LNCaP clone FGC (cell line): ENCODE data around the gene PPARG.

Source experiments
- DNase-seq: peaks from one replicate; pipeline ENCODE4 v3.0.0-alpha.2; 2011; ENCODE audit warnings: low read depth
- H3K4me3 ChIP-seq: 2 replicates; pipeline ENCODE4 v1.5.1; 2011; ENCODE audit warnings: mild to moderate bottlenecking, low read depth, low read length, control low read depth
- TF ChIP-seq, protein P1 (sequence below): IDR thresholded peaks from 2 replicates; pipeline ENCODE4 v1.5.1; 2012; ENCODE audit warnings: mild to moderate bottlenecking; ENCODE audit not compliant: control insufficient read depth, insufficient read depth; ENCODE audit errors: extremely low read depth

Gene PPARG

DNA sequence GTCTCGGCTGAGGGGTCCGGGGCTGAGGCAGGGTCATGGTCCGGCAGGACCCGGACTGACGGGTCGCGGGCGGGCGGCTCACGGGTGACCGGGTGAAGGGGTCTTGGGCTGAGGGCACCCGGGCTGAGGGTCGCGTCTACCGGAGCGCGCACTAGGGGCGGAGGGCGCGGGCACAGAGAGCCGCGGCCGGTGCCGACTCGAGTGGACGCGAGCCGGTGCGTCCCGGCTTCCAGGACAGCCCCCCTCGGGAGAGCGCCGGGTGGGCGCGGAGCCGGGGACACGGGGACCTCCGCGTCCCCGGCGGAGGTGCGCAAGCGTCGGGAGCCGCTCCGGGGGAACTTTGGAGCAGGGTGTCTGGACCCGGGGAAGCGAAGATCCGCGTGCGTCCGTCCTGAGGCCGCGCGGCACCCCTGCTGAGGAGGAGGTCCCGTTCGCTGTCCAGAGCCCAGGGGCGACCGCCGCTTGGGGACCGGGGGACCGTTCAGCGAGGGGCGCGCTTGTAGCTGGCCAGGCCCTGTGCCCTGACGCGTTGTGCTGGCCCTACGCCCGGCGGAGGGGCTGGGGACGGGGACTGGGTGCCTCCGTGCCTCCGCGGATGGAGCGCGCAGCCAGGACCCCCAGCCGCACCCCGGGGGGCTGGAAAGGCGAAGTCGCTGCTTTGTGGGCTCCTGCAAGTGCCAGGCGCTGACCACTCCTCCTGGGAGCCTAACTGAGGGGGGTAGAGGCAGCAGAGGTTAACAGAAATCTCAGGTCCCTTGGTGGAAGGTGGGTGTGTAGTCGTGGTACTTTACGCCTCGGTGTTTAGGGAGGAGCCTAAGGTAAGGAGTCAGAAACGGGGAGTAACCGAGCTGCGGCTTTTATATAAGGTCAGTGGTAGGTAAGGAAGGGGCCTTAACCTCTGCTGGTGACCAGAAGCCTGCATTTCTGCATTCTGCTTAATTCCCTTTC, at the start of gene PPARG:
Gene PPARG, plus strand, starts transcription at position 889 of the 948 bp plus-strand sequence. CDS start 90,642 bp downstream, outside the sequence.
- no peak for DNase-seq
- TF ChIP-seq, protein P1, sequence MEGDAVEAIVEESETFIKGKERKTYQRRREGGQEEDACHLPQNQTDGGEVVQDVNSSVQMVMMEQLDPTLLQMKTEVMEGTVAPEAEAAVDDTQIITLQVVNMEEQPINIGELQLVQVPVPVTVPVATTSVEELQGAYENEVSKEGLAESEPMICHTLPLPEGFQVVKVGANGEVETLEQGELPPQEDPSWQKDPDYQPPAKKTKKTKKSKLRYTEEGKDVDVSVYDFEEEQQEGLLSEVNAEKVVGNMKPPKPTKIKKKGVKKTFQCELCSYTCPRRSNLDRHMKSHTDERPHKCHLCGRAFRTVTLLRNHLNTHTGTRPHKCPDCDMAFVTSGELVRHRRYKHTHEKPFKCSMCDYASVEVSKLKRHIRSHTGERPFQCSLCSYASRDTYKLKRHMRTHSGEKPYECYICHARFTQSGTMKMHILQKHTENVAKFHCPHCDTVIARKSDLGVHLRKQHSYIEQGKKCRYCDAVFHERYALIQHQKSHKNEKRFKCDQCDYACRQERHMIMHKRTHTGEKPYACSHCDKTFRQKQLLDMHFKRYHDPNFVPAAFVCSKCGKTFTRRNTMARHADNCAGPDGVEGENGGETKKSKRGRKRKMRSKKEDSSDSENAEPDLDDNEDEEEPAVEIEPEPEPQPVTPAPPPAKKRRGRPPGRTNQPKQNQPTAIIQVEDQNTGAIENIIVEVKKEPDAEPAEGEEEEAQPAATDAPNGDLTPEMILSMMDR = no peak
- H3K4me3 ChIP-seq = peak within 1 kb of the TSS; percentile 56

DNA sequence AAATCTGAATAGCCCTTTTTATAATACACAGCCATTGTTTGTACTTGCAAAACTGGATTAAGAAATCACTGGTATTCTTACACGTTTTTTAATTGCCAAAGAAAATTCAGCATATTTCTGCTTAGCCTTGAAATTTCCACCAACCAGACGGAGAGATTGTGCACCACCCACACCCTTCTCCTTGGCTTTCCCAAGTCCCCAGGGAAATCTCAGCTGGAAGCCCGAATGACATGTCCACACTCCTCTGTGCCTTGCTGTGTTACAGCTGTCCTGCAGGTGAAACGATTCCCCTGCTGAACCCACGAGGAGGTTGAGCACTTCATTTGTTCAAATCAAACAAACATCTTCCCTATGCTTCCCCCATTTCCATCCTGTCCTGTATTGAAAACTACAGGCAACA, 49.6 kb upstream of the PPARG start:
- TF ChIP-seq, protein P1 = no peak
- H3K4me3 ChIP-seq = no peak overlapping the region
- no peak for DNase-seq

- no peak for DNase-seq
- H3K4me3 ChIP-seq = no peak overlapping the region
- TF ChIP-seq, protein P1 = no peak
Observed at GRCh38 chr3:12242772-12243171, 46.1 kb upstream of the PPARG start.

DNA sequence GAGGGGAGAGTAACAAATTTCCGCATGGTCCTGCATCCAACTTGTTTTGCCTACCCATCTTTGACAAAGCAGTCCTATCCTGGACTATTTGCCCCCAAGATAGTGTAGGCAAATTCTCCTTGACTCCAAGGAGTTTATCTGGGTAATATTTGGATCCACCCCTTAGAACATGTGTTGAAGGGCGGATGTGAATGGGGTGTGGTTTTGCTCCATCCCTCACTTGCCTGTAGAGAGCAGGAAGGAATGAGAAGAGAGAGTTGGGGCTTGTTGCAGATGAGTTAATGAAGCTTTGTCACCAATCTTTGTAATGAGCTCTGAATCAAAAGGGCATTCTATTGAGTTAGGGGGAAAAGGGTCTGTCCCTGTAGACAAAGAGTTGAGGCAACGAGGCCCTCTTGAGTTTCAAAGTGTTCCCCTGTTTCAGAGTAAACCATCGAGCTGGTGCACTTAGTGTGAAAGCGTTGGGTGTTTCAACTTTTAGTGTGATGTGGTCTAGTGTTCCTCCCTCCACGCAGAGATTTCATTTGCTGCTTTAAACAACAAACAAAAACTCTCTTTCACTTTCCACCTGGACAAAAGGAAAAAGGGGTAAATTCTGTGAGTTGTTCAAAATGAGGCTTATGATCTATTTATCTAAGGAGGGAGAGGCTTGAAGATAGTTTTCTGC, 42.2 kb upstream of the PPARG start:
- no peak for DNase-seq
- H3K4me3 ChIP-seq = no peak overlapping the region
- TF ChIP-seq, protein P1 = no peak

DNA sequence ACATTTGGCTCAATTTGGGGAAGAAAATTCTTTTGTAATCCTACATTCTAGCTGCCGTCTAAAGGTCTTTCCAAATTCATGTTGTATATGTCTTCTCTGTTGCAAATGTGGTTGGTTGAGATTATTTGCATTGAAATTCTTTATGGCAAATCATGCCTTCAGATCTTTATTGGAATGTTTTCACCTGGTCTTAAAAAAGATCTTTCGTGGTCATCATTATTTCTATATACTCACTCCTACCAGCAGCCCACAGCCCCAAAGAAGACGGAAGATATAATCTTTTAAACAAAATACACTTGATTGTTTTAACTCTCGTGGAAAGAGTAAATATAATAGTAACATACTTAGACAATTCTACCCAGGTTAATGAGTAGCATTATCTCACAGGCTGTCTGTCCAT, 41.5 kb upstream of the PPARG start:
- no peak overlapping the region for H3K4me3 ChIP-seq
- TF ChIP-seq, protein P1 = no peak
- no peak for DNase-seq

- TF ChIP-seq, protein P1 = no peak
- DNase-seq = no peak
- no peak overlapping the region for H3K4me3 ChIP-seq
Observed at GRCh38 chr3:12249519-12249918, 39.4 kb upstream of the PPARG start.
